HepG2 (cell line): ENCODE data around the gene ANKRD44. TPM values are rescaled to one million over a fixed set of nuclear protein-coding genes. Genes with fewer than 3 reads are reported as not detected.

Source experiments
- ATAC-seq: fragments of 200-7000 bp; cut with Tn5 transposase; 3 replicates; pipeline ENCODE4 v1.9.1; 2020; ENCODE audit warnings: mild to moderate bottlenecking, moderate library complexity
- BruUV-seq: library from RNA; stranded (reverse); fragments of 400-500 nt; replicated peaks from 2 replicates; lab custom pipeline; 2021; lab: Mats Ljungman, UMichigan
- CTCF ChIA-PET: fragments of 300-600 bp; formaldehyde crosslinking; extraction: SDS; loops from one replicate; lab custom pipeline; 2021; ENCODE audit warnings: low total read pairs, inconsistent platforms, low intra/inter-chr PET ratio; lab: Yijun Ruan, JAX
- POLR2A ChIA-PET: fragments of 350-600 bp; sonication (Branson Sonifier 250); formaldehyde crosslinking; loops from one replicate; lab custom pipeline; 2020; ENCODE audit warnings: antibody characterized with exemption, inconsistent platforms; lab: Yijun Ruan, JAX
- DNase-seq: peaks from one replicate; pipeline ENCODE4 v3.0.0-alpha.2; 2015; ENCODE audit warnings: low spot score
- FAIRE-seq: peaks from 3 replicates; lab custom pipeline; 2011; peaks lifted over from hg19 to GRCh38; lab: Jason Lieb, UNC
- H2AFZ ChIP-seq: one replicate; pipeline ENCODE4 v1.6.1; 2011; ENCODE audit warnings: low read length, inconsistent platforms
- H3K27ac ChIP-seq: fragments of 300-600 bp; 3 replicates; pipeline ENCODE4 v1.8.0; 2011; ENCODE audit warnings: mixed run types, mild to moderate bottlenecking, mixed read lengths, low read length, inconsistent platforms; ENCODE audit not compliant: insufficient read depth; ENCODE audit errors: extremely low read length
- H3K27me3 ChIP-seq, 2 experiments: fragments of 200-600 bp in 1 of 2; 2 replicates in 1 of 2; 3 replicates in 1 of 2; pipeline versions ENCODE4 v1.6.0 to v1.8.0; 2011; ENCODE audit warnings: low read length in 2 of 2, mild to moderate bottlenecking in 2 of 2, moderate library complexity in 2 of 2, inconsistent platforms in 1 of 2; ENCODE audit not compliant: insufficient read depth in 2 of 2, control insufficient read depth in 1 of 2
- H3K36me3 ChIP-seq, 2 experiments: fragments of 200-600 bp in 1 of 2; replicated peaks in 1 of 2; 2 replicates in 1 of 2; 3 replicates in 1 of 2; pipeline versions ENCODE4 v1.5.1 to v1.8.0; 2011; ENCODE audit warnings: low read length in 2 of 2, inconsistent platforms in 1 of 2; ENCODE audit not compliant: insufficient read depth in 2 of 2, control insufficient read depth in 1 of 2
- H3K4me1 ChIP-seq: 2 replicates; pipeline ENCODE4 v1.5.1; 2012; ENCODE audit warnings: low read length, inconsistent platforms; ENCODE audit not compliant: insufficient read depth
- H3K4me2 ChIP-seq: 2 replicates; pipeline ENCODE4 v1.6.0; 2011; ENCODE audit warnings: low read depth, low read length, inconsistent platforms
- H3K4me3 ChIP-seq, 3 experiments: fragments of 200-600 bp in 1 of 3; sonication (generic), shearing (Covaris generic) in 1 of 3; replicated peaks in 1 of 3; 2 replicates each; pipeline ENCODE4 v1.5.1; 2011 to 2016; ENCODE audit warnings: low read length in 3 of 3, inconsistent platforms in 2 of 3, low read depth in 2 of 3, mild to moderate bottlenecking in 2 of 3, control low read depth in 1 of 3, mixed read lengths in 1 of 3; ENCODE audit not compliant: insufficient read depth in 1 of 3
- H3K79me2 ChIP-seq: one replicate; pipeline ENCODE4 v1.6.1; 2011; ENCODE audit warnings: low read length, inconsistent platforms; ENCODE audit not compliant: insufficient read depth
- H3K9ac ChIP-seq: 2 replicates; pipeline ENCODE4 v1.6.0; 2011; ENCODE audit warnings: mild to moderate bottlenecking, low read depth, low read length, inconsistent platforms; ENCODE audit not compliant: insufficient read depth
- H3K9me3 ChIP-seq: 2 replicates; pipeline ENCODE4 v1.5.1; 2012; ENCODE audit warnings: mild to moderate bottlenecking, low read length
- H4K20me1 ChIP-seq: 2 replicates; pipeline ENCODE4 v1.6.0; 2011; ENCODE audit warnings: inconsistent platforms, mild to moderate bottlenecking, low read length, moderate library complexity; ENCODE audit not compliant: insufficient read depth
- CEBPZ ChIP-seq: IDR thresholded peaks from 2 replicates; pipeline ENCODE4 v1.6.1; 2012; ENCODE audit warnings: low read length, improper control_type of control experiment
- CREB1 ChIP-seq, 2 experiments: fragments of 450-650 bp in 1 of 2; IDR thresholded peaks; 2 replicates each; pipeline ENCODE4 v1.6.1; 2016 to 2017; ENCODE audit warnings: control low read depth in 1 of 2, mild to moderate bottlenecking in 1 of 2, missing compliant biosample characterization in 1 of 2, missing genetic modification characterization in 1 of 2
- CSRNP1 ChIP-seq: sonication (generic); formaldehyde crosslinking; IDR thresholded peaks from 2 replicates; pipeline ENCODE4 v1.8.1; 2023; ENCODE audit warnings: mild to moderate bottlenecking, missing genetic modification reagents
- FLYWCH1 ChIP-seq: sonication (generic); formaldehyde crosslinking; IDR thresholded peaks from 2 replicates; pipeline ENCODE4 v1.8.1; 2023; ENCODE audit warnings: mild to moderate bottlenecking, missing genetic modification reagents
- GLI4 ChIP-seq: sonication (generic); formaldehyde crosslinking; IDR thresholded peaks from 2 replicates; pipeline ENCODE4 v1.5.1; 2020; ENCODE audit warnings: missing genetic modification reagents, mild to moderate bottlenecking, moderate library complexity, borderline replicate concordance
- HDAC1 ChIP-seq: sonication (generic); formaldehyde crosslinking; IDR thresholded peaks from 2 replicates; pipeline ENCODE4 v1.5.1; 2020; ENCODE audit warnings: mild to moderate bottlenecking, missing genetic modification reagents
- IKZF5 ChIP-seq: IDR thresholded peaks from 2 replicates; pipeline ENCODE4 v1.6.1; 2018; ENCODE audit warnings: missing genetic modification reagents, mild to moderate bottlenecking, missing compliant biosample characterization
- MED13 ChIP-seq: sonication (generic); formaldehyde crosslinking; IDR thresholded peaks from 2 replicates; pipeline ENCODE4 v1.5.0; 2020; ENCODE audit warnings: missing genetic modification reagents
- MXD4 ChIP-seq: IDR thresholded peaks from 2 replicates; pipeline ENCODE4 v1.6.1; 2016; ENCODE audit warnings: mild to moderate bottlenecking, missing biosample characterization, missing genetic modification reagents
- NCOA5 ChIP-seq: sonication (generic); formaldehyde crosslinking; IDR thresholded peaks from 2 replicates; pipeline ENCODE4 v1.4.0; 2020; ENCODE audit warnings: missing genetic modification reagents
- NRL ChIP-seq: sonication (generic); formaldehyde crosslinking; IDR thresholded peaks from 2 replicates; pipeline ENCODE4 v1.5.0; 2020; ENCODE audit warnings: missing genetic modification reagents, mild to moderate bottlenecking, moderate library complexity, borderline replicate concordance
- SPEN ChIP-seq: sonication (generic); formaldehyde crosslinking; IDR thresholded peaks from 2 replicates; pipeline ENCODE4 v1.5.1; 2020; ENCODE audit warnings: low read depth, mild to moderate bottlenecking, missing genetic modification reagents
- ZC3H4 ChIP-seq: sonication (generic); formaldehyde crosslinking; IDR thresholded peaks from 2 replicates; pipeline ENCODE4 v1.4.0; 2020; ENCODE audit warnings: missing genetic modification reagents, borderline replicate concordance
- ZNF44 ChIP-seq: sonication (generic); formaldehyde crosslinking; IDR thresholded peaks from 2 replicates; pipeline ENCODE4 v1.5.1; 2020; ENCODE audit warnings: mild to moderate bottlenecking, missing genetic modification reagents
- ZNF510 ChIP-seq: sonication (generic); formaldehyde crosslinking; IDR thresholded peaks from 2 replicates; pipeline ENCODE4 v1.4.0; 2020; ENCODE audit warnings: low read depth, mild to moderate bottlenecking, missing genetic modification reagents
- ZNF761 ChIP-seq: sonication (generic); formaldehyde crosslinking; conservative IDR thresholded peaks from 2 replicates; pipeline ENCODE4 v1.4.0; 2020; ENCODE audit warnings: mild to moderate bottlenecking, missing genetic modification reagents
- in situ Hi-C: cut with HindIII; loops from 2 replicates; pipeline ENCODE4 v1.10.0; 2017; ENCODE audit warnings: low pct_unique_long_range_greater_than_20kb; ENCODE audit not compliant: extremely low pct_ligation_motif_present
- intact Hi-C: fragments of 100-400 bp; cut with micrococcal nuclease; formaldehyde crosslinking; loops from one replicate; pipeline ENCODE4 v1.10.0; 2022; ENCODE audit not compliant: unreplicated experiment
- polyA plus RNA-seq, 8 experiments: library from polyadenylated mRNA; depleted of rRNA in 3 of 8; stranded (reverse) in 7 of 8; unstranded in 1 of 8; fragments of >200 nt; fragmentation: Illumina TruSeq in 4 of 8; extraction: Trizol in 4 of 8; gene quantifications; 2 replicates each; pipeline versions ENCODE4 v1.2.1 to v1.2.3, GENCODE V29; 2011 to 2016; ENCODE audit warnings: low read depth in 4 of 8, missing spikeins in 1 of 8, mixed read lengths in 1 of 8; ENCODE audit not compliant: insufficient read depth in 1 of 8
- total RNA-seq, 5 experiments: library from RNA; depleted of rRNA; stranded (reverse); fragments of >200 nt; fragmentation: Illumina TruSeq; extraction: Trizol; gene quantifications; 2 replicates each; pipeline ENCODE4 v1.2.3, GENCODE V29; 2016; ENCODE audit warnings: low read depth in 1 of 5

Gene ANKRD44
- total and polyA plus RNA-seq, 2 of the 13 experiments (the other 11 are each of a cell fraction or from before 2014, with no cell fraction given) = 0.04 to 0.11 TPM

GRCh38 chr2:197183355-197183754, 127.2 kb downstream of the ANKRD44 start:
- CTCF ChIA-PET = no interaction called here
- H3K9ac ChIP-seq = no peak overlapping the region
- no TSS peak for BruUV-seq
- in situ Hi-C loops = no loop called here
- H3K27ac ChIP-seq = no peak overlapping the region
- H4K20me1 ChIP-seq = no peaks in the 10 kb centered on the region
- H3K36me3 ChIP-seq = no peaks in the 10 kb centered on the region
- H3K27me3 ChIP-seq = no peaks in the 10 kb centered on the region
- TF ChIP-seq NCOA5 (CRISPR knock-in tag) (no peak), NRL (CRISPR knock-in tag) (no peak), ZNF761 (CRISPR knock-in tag) (no peak), IKZF5 (CRISPR knock-in tag) (no peak), CEBPZ (no peak), MED13 (CRISPR knock-in tag) (no peak), MXD4 (CRISPR knock-in tag) (no peak), CSRNP1 (CRISPR knock-in tag) (no peak), SPEN (CRISPR knock-in tag) (no peak), HDAC1 (CRISPR knock-in tag) (no peak), GLI4 (CRISPR knock-in tag) (no peak), ZNF44 (CRISPR knock-in tag) (no peak), ZNF510 (CRISPR knock-in tag) (no peak), FLYWCH1 (CRISPR knock-in tag) (no peak), CREB1 (IDR thresholded peaks at IDR 0.05) (no peak), CREB1 (CRISPR knock-in tag; IDR thresholded peaks at IDR 0.05) (no peak), ZC3H4 (CRISPR knock-in tag) (no peak)
- TF ChIP-seq, all 625 proteins: peak for 0
- DNase-seq (no peak), ATAC-seq (no peak), FAIRE-seq (no peak)
- intact Hi-C loops = no loop called here
- Histone ChIP-seq H2AFZ (no peak overlapping the region), H3K9me3 (no peaks in the 10 kb centered on the region), H3K4me2 (no peak overlapping the region), H3K4me3 (no peak overlapping the region), H3K79me2 (no peaks in the 10 kb centered on the region), H3K4me1 (no peaks in the 10 kb centered on the region)
- POLR2A ChIA-PET = no interaction called here
